ENCODE data around the gene TREH. TPM values are rescaled to one million over a fixed set of nuclear protein-coding genes. Genes with fewer than 3 reads are reported as not detected.

TREH gene
- total RNA-seq, 2 experiments from 2014 or later: not detected

DNA sequence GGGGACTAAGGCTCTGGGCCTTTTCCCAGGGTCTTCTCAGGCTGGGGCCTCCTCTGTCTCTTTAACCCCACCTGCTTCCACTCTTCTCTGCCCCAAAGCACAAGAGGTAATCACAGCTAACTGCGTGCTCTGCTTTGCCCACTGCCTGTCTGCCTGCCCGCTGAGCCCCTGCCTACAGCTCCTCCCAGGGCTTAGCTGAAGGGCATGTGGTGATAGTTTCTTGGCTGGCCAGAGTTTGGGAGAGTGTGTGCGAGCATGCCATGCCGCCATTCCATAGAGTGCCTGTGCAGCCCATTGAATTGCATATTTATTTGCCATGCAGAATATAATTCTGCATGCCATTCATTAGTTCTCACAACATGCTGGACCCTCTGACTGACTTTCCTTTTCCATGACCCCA, 39.6 kb downstream of the TREH start:
- no peaks in the 10 kb centered on the region for H3K4me1 ChIP-seq (ENCODE audit: insufficient read depth, low read length, poor library complexity, severe bottlenecking)
- H3K9me2 ChIP-seq (ENCODE audit: insufficient read depth, low read length): no peaks in the 10 kb centered on the region
- H2AFZ ChIP-seq (ENCODE audit: low read length): no peak overlapping the region
- H3K27ac ChIP-seq (ENCODE audit: low read depth, low read length, poor library complexity, severe bottlenecking): no peak overlapping the region
- ChIA-PET CTCF (ENCODE audit: unreplicated experiment) (no interaction called here), POLR2A (interaction anchor here (0.5 kb wide), 1 partner anchor 34 kb away, joined by 3 read pairs; no protein-coding TSS in a partner anchor)
- no peaks in the 10 kb centered on the region for H3K79me2 ChIP-seq (ENCODE audit: insufficient read depth, low read depth, low read length)
- H3K4me2 ChIP-seq (ENCODE audit: low read length): no peak overlapping the region
- intact Hi-C loops (cut with micrococcal nuclease; ENCODE audit: unreplicated experiment): no loop called here
- no peaks in the 10 kb centered on the region for H3K36me3 ChIP-seq (ENCODE audit: insufficient read depth, low read length)
- TF ChIP-seq CTCF (conservative IDR thresholded peaks at IDR 0.05; ENCODE audit: low read length) (no peak), EZH2phosphoT487 (IDR thresholded peaks at IDR 0.05; ENCODE audit: borderline replicate concordance, low read depth, low read length) (no peak)
- BruUV-seq (replicated peaks): no TSS peak
- no peak for DNase-seq (ENCODE audit: low spot score)
- no peak overlapping the region for H3K4me3 ChIP-seq (ENCODE audit: low read depth, low read length, poor library complexity, severe bottlenecking)
- H3K9me3 ChIP-seq (ENCODE audit: low read length): no peaks in the 10 kb centered on the region
- no peaks in the 10 kb centered on the region for H4K20me1 ChIP-seq (ENCODE audit: insufficient read depth, low read length)

- Histone ChIP-seq H3K9me3 (ENCODE audit: low read length) (no peaks in the 10 kb centered on the region), H3K9me2 (ENCODE audit: insufficient read depth, low read length) (no peaks in the 10 kb centered on the region), H3K27ac (ENCODE audit: low read depth, low read length, poor library complexity, severe bottlenecking) (no peak overlapping the region), H4K20me1 (ENCODE audit: insufficient read depth, low read length) (no peaks in the 10 kb centered on the region), H3K36me3 (ENCODE audit: insufficient read depth, low read length) (no peaks in the 10 kb centered on the region), H3K4me3 (ENCODE audit: low read depth, low read length, poor library complexity, severe bottlenecking) (no peak overlapping the region), H3K79me2 (ENCODE audit: insufficient read depth, low read depth, low read length) (no peaks in the 10 kb centered on the region), H3K4me2 (ENCODE audit: low read length) (no peak overlapping the region), H3K4me1 (ENCODE audit: insufficient read depth, low read length, poor library complexity, severe bottlenecking) (no peaks in the 10 kb centered on the region), H2AFZ (ENCODE audit: low read length) (no peak overlapping the region)
- no peak for DNase-seq (ENCODE audit: low spot score)
- no peak for TF ChIP-seq EZH2phosphoT487 (IDR thresholded peaks at IDR 0.05; ENCODE audit: borderline replicate concordance, low read depth, low read length)
- TF ChIP-seq CTCF (conservative IDR thresholded peaks at IDR 0.05; ENCODE audit: low read length): no peak
- BruUV-seq (replicated peaks): no TSS peak
- ChIA-PET CTCF (ENCODE audit: unreplicated experiment) (no interaction called here), POLR2A (no interaction called here)
- intact Hi-C loops (cut with micrococcal nuclease; ENCODE audit: unreplicated experiment): no loop called here
Observed at GRCh38 chr11:118638726-118639125, 40.7 kb downstream of the TREH start.

DNA sequence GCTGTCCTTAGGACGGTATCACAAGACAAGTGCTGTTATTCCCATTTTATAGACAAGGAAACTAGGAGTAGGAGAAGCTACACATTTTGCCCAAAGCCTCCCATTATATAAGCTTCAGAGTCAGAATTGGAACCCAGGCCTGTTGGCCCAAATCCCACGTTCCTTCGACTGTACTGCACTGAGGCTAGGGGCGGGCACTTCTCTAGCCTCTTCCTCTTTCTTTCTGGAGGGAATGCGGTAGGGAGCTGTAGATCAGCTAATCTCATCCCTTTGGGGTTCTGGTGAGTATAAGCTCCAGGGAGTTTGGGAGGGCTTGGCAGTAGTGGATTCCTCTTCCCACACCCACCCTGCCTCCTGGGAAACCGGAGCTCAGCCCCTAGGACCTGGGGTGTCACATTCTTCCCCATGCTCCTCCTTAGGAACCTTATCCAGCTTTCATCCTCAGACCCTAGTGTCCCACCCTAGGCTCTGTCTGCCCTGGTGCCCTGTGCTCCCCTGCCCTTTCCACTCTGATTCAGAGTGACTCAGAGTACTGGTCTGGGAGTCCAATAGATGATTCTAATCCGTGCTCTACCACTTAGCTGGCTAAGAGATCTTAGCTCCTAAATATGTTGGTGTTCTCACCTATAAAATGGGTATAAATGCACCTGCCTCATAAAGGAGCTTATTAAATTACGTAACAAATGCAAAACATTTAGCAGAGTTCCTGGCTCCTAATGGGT, 42.7 kb downstream of the TREH start:
- no peaks in the 10 kb centered on the region for H3K9me2 ChIP-seq (ENCODE audit: insufficient read depth, low read length)
- no peak overlapping the region for H3K4me2 ChIP-seq (ENCODE audit: low read length)
- H2AFZ ChIP-seq (ENCODE audit: low read length): no peak overlapping the region
- no peaks in the 10 kb centered on the region for H4K20me1 ChIP-seq (ENCODE audit: insufficient read depth, low read length)
- TF ChIP-seq CTCF (conservative IDR thresholded peaks at IDR 0.05; ENCODE audit: low read length): no peak
- TF ChIP-seq EZH2phosphoT487 (IDR thresholded peaks at IDR 0.05; ENCODE audit: borderline replicate concordance, low read depth, low read length): no peak
- no peaks in the 10 kb centered on the region for H3K4me1 ChIP-seq (ENCODE audit: insufficient read depth, low read length, poor library complexity, severe bottlenecking)
- no peak overlapping the region for H3K4me3 ChIP-seq (ENCODE audit: low read depth, low read length, poor library complexity, severe bottlenecking)
- H3K27ac ChIP-seq (ENCODE audit: low read depth, low read length, poor library complexity, severe bottlenecking): no peak overlapping the region
- BruUV-seq (replicated peaks): no TSS peak
- no peak for DNase-seq (ENCODE audit: low spot score)
- H3K36me3 ChIP-seq (ENCODE audit: insufficient read depth, low read length): no peaks in the 10 kb centered on the region
- ChIA-PET POLR2A (interaction anchor here (0.5 to 1.1 kb wide), 5 partner anchors 19 to 1719 kb away, joined by 3 to 6 read pairs (median 4); no protein-coding TSS in a partner anchor), CTCF (ENCODE audit: unreplicated experiment) (interaction anchor here (0.7 to 1.1 kb wide), 2 partner anchors 22 to 1248 kb away, joined by 3 read pairs; no protein-coding TSS in a partner anchor)
- H3K79me2 ChIP-seq (ENCODE audit: insufficient read depth, low read depth, low read length): no peaks in the 10 kb centered on the region
- intact Hi-C loops (cut with micrococcal nuclease; ENCODE audit: unreplicated experiment): no loop called here
- H3K9me3 ChIP-seq (ENCODE audit: low read length): no peaks in the 10 kb centered on the region
